ENCODE measurements around the gene TCF3.

- TF ChIP-seq POLR2AphosphoS5 (IDR thresholded peaks at IDR 0.05) (no peak), POLR2A (IDR thresholded peaks at IDR 0.05) (no peak)
Measured at GRCh38 chr19:1609103-1609396, 43.4 kb downstream of the TCF3 start.
